HepG2 (cell line): Measurements from ENCODE around the gene ARHGAP19. TPM values are rescaled to one million over a fixed set of nuclear protein-coding genes. Genes with fewer than 3 reads are reported as not detected.

Experiments used
- CENPT ChIP-seq: sonication (generic); formaldehyde crosslinking; IDR thresholded peaks from 2 replicates; pipeline ENCODE4 v1.8.0; 2022; ENCODE audit warnings: low read depth, mild to moderate bottlenecking, moderate library complexity, missing genetic modification reagents
- HDAC6 ChIP-seq: fragments of 200-600 bp; sonication (generic); IDR thresholded peaks from 2 replicates; pipeline ENCODE4 v1.7.0; 2017; ENCODE audit warnings: mild to moderate bottlenecking, antibody characterized with exemption, low read length, low read depth
- KLF9 ChIP-seq: IDR thresholded peaks from 2 replicates; pipeline ENCODE4 v1.6.1; 2016; ENCODE audit warnings: low read depth
- PCBP2 ChIP-seq: fragments of 200-400 bp; formaldehyde crosslinking; optimal IDR thresholded peaks from 2 replicates; pipeline ENCODE3; 2018; ENCODE audit warnings: low read length, low read depth; ENCODE audit not compliant: poor library complexity, severe bottlenecking
- RBM22 ChIP-seq: fragments of 200-400 bp; formaldehyde crosslinking; optimal IDR thresholded peaks from 2 replicates; pipeline ENCODE3; 2017; ENCODE audit warnings: mild to moderate bottlenecking, low read length, moderate library complexity
- SATB2 ChIP-seq: sonication (generic); formaldehyde crosslinking; IDR thresholded peaks from 2 replicates; pipeline ENCODE4 v1.5.0; 2020; ENCODE audit warnings: missing genetic modification reagents
- SNAPC4 ChIP-seq: sonication (generic); formaldehyde crosslinking; IDR thresholded peaks from 2 replicates; pipeline ENCODE4 v1.4.0; 2020; ENCODE audit warnings: mild to moderate bottlenecking, missing genetic modification reagents
- TMF1 ChIP-seq: sonication (generic); formaldehyde crosslinking; IDR thresholded peaks from 2 replicates; pipeline ENCODE4 v1.8.1; 2022; ENCODE audit warnings: low read depth, missing genetic modification reagents
- ZNF234 ChIP-seq: sonication (generic); formaldehyde crosslinking; conservative IDR thresholded peaks from 2 replicates; pipeline ENCODE4 v1.5.1; 2020; ENCODE audit warnings: mild to moderate bottlenecking, missing genetic modification reagents
- ZNF354B ChIP-seq: sonication (generic); formaldehyde crosslinking; IDR thresholded peaks from 2 replicates; pipeline ENCODE4 v1.8.0; 2022; ENCODE audit warnings: mild to moderate bottlenecking, missing genetic modification reagents
- ZSCAN21 ChIP-seq: sonication (generic); formaldehyde crosslinking; IDR thresholded peaks from 2 replicates; pipeline ENCODE4 v1.8.0; 2022; ENCODE audit warnings: mild to moderate bottlenecking, missing genetic modification reagents, moderate library complexity, borderline replicate concordance
- polyA plus RNA-seq, 8 experiments: library from polyadenylated mRNA; depleted of rRNA in 3 of 8; stranded (reverse) in 7 of 8; unstranded in 1 of 8; fragments of >200 nt; fragmentation: Illumina TruSeq in 4 of 8; extraction: Trizol in 4 of 8; gene quantifications; 2 replicates each; pipeline versions ENCODE4 v1.2.1 to v1.2.3, GENCODE V29; 2011 to 2016; ENCODE audit warnings: low read depth in 4 of 8, missing spikeins in 1 of 8, mixed read lengths in 1 of 8; ENCODE audit not compliant: insufficient read depth in 1 of 8
- total RNA-seq, 5 experiments: library from RNA; depleted of rRNA; stranded (reverse); fragments of >200 nt; fragmentation: Illumina TruSeq; extraction: Trizol; gene quantifications; 2 replicates each; pipeline ENCODE4 v1.2.3, GENCODE V29; 2016; ENCODE audit warnings: low read depth in 1 of 5
- TF ChIP-seq, protein P1 (sequence below): sonication (generic); formaldehyde crosslinking; IDR thresholded peaks from 2 replicates; pipeline ENCODE4 v1.4.0; 2020; ENCODE audit warnings: missing genetic modification reagents, borderline replicate concordance
- TF ChIP-seq, protein P2 (sequence below): sonication (generic); formaldehyde crosslinking; IDR thresholded peaks from 2 replicates; pipeline ENCODE4 v1.4.0; 2020; ENCODE audit warnings: low read depth, mild to moderate bottlenecking, missing genetic modification reagents
- TF ChIP-seq, protein P3 (sequence below): sonication (generic); formaldehyde crosslinking; IDR thresholded peaks from 2 replicates; pipeline ENCODE4 v1.8.0; 2022; ENCODE audit warnings: mild to moderate bottlenecking, missing genetic modification reagents, moderate library complexity
- TF ChIP-seq, protein P4 (sequence below): sonication (generic); formaldehyde crosslinking; IDR thresholded peaks from 2 replicates; pipeline ENCODE4 v1.4.0; 2020; ENCODE audit warnings: missing genetic modification reagents, mild to moderate bottlenecking, borderline replicate concordance

ARHGAP19 gene
- total and polyA plus RNA-seq, 2 of the 13 experiments (the other 11 are each of a cell fraction or from before 2014, with no cell fraction given), result 7.6 to 10.0 TPM

DNA sequence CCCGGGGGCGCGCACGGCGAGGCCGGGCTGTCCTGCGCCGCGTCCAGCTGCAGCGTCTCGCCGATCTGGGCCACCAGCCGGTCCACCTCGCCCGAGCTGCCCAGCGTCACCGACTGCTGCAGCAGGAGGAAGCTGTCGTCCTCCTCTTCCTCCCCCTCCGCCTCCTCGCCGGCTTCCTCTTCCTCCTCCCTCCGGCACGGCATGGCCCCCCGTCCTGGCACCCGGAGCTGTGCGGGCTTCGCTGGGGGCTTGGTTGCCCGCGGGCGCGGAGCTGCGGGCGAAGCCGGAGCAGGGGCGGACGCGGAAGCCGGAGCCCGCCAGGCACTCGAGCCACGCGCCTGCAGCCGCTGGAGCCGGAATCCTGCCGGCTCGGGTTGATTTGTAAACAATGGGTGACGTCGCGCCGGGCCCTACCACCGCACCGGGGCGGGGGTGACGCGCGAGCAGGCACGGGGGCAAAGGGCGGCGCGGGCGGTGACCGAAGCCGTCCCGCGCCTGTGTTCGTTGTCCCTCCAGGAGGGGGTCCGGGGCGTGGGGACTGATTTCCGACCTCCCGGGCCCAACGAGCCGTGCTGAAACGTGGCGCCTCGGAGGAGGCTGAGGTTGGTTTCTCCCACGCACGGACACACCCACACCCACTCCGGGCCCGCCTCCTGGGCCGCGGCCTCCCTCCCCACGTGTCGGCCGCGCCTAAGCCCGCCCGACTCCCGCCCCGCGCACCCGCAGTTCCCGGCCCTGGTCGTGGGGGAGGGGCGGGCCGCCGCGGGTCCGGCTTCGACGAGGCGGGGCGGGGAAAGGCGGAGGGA lies 42.1 kb upstream of the ARHGAP19 start, which contains the start of gene FRAT2 (continued):
- TF ChIP-seq, protein P1, sequence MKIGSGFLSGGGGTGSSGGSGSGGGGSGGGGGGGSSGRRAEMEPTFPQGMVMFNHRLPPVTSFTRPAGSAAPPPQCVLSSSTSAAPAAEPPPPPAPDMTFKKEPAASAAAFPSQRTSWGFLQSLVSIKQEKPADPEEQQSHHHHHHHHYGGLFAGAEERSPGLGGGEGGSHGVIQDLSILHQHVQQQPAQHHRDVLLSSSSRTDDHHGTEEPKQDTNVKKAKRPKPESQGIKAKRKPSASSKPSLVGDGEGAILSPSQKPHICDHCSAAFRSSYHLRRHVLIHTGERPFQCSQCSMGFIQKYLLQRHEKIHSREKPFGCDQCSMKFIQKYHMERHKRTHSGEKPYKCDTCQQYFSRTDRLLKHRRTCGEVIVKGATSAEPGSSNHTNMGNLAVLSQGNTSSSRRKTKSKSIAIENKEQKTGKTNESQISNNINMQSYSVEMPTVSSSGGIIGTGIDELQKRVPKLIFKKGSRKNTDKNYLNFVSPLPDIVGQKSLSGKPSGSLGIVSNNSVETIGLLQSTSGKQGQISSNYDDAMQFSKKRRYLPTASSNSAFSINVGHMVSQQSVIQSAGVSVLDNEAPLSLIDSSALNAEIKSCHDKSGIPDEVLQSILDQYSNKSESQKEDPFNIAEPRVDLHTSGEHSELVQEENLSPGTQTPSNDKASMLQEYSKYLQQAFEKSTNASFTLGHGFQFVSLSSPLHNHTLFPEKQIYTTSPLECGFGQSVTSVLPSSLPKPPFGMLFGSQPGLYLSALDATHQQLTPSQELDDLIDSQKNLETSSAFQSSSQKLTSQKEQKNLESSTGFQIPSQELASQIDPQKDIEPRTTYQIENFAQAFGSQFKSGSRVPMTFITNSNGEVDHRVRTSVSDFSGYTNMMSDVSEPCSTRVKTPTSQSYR (CRISPR knock-in tag), result peak; percentile 99
- no peak for TF ChIP-seq CENPT (CRISPR knock-in tag)
- TF ChIP-seq HDAC6, result no peak
- TF ChIP-seq TMF1 (CRISPR knock-in tag), result peak; percentile 43; the same call in 1 of the 2 replicates
- peak; percentile 35; the same call in 1 of the 2 replicates for TF ChIP-seq ZSCAN21 (CRISPR knock-in tag)
- TF ChIP-seq RBM22, result no peak
- no peak for TF ChIP-seq ZNF354B (CRISPR knock-in tag)
- TF ChIP-seq, protein P2, sequence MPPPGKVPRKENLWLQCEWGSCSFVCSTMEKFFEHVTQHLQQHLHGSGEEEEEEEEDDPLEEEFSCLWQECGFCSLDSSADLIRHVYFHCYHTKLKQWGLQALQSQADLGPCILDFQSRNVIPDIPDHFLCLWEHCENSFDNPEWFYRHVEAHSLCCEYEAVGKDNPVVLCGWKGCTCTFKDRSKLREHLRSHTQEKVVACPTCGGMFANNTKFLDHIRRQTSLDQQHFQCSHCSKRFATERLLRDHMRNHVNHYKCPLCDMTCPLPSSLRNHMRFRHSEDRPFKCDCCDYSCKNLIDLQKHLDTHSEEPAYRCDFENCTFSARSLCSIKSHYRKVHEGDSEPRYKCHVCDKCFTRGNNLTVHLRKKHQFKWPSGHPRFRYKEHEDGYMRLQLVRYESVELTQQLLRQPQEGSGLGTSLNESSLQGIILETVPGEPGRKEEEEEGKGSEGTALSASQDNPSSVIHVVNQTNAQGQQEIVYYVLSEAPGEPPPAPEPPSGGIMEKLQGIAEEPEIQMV, result peak; percentile 88
- TF ChIP-seq, protein P3, sequence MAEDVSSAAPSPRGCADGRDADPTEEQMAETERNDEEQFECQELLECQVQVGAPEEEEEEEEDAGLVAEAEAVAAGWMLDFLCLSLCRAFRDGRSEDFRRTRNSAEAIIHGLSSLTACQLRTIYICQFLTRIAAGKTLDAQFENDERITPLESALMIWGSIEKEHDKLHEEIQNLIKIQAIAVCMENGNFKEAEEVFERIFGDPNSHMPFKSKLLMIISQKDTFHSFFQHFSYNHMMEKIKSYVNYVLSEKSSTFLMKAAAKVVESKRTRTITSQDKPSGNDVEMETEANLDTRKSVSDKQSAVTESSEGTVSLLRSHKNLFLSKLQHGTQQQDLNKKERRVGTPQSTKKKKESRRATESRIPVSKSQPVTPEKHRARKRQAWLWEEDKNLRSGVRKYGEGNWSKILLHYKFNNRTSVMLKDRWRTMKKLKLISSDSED (CRISPR knock-in tag), result no peak
- no peak for TF ChIP-seq SNAPC4
- 0 out of 2 replicates have a peak, but pooled peaks have one; percentile 52 for TF ChIP-seq KLF9
- TF ChIP-seq PCBP2, result no peak
- TF ChIP-seq, protein P4, sequence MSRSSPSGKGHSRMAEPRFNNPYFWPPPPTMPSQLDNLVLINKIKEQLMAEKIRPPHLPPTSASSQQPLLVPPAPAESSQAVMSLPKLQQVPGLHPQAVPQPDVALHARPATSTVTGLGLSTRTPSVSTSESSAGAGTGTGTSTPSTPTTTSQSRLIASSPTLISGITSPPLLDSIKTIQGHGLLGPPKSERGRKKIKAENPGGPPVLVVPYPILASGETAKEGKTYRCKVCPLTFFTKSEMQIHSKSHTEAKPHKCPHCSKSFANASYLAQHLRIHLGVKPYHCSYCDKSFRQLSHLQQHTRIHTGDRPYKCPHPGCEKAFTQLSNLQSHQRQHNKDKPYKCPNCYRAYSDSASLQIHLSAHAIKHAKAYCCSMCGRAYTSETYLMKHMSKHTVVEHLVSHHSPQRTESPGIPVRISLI (CRISPR knock-in tag), result peak; percentile 60; the same call in 1 of the 2 replicates
- no peak; the same call in 1 of the 2 replicates for TF ChIP-seq SATB2 (CRISPR knock-in tag)
- no peak for TF ChIP-seq ZNF234 (CRISPR knock-in tag)
